ENCODE data around the gene KCNAB3. TPM values are rescaled to one million over a fixed set of nuclear protein-coding genes. Genes with fewer than 3 reads are reported as not detected.
A peak's percentile ranks its signal among the peaks of the same experiment; 100 is the strongest.

The KCNAB3 gene
- total and polyA plus RNA-seq, 2 donors (not counting 3 experiments of a cell fraction or from before 2014, with no cell fraction given): 1.3 to 2.4 TPM

GRCh38 chr17:7916385-7916682 lies 13.3 kb downstream of the KCNAB3 start:
- no peak overlapping the region for H3K27ac ChIP-seq (ENCODE audit: insufficient read depth, low read depth, low read length)
- H3K9ac ChIP-seq (replicated peaks; ENCODE audit: extremely low read depth, insufficient read depth, low read length): no peak overlapping the region
- BruUV-seq (replicated peaks): no TSS peak
- TF ChIP-seq FOS (IDR thresholded peaks at IDR 0.05; ENCODE audit: borderline replicate concordance, insufficient read depth, low read length): no peak
- no peak for TF ChIP-seq POLR2A (IDR thresholded peaks at IDR 0.05; ENCODE audit: low read depth, low read length)
- no peak for TF ChIP-seq MYC (IDR thresholded peaks at IDR 0.05; ENCODE audit: low read depth, low read length)
- TF ChIP-seq CTCF (IDR thresholded peaks at IDR 0.05; ENCODE audit: extremely low read depth in 1 of 2, insufficient read depth in 1 of 2, low read depth in 1 of 2, low read length in 2 of 2): no peak
- no peak for TF ChIP-seq POLR2AphosphoS5 (IDR thresholded peaks at IDR 0.05; ENCODE audit: insufficient read depth, low read depth, low read length)
- TF ChIP-seq JUN (IDR thresholded peaks at IDR 0.05; ENCODE audit: borderline replicate concordance, insufficient read depth, insufficient read length, low read depth): no peak
- no peak for TF ChIP-seq MAX (IDR thresholded peaks at IDR 0.05; ENCODE audit: insufficient read depth, insufficient read length)
- TF ChIP-seq EZH2 (IDR thresholded peaks at IDR 0.05; ENCODE audit: borderline replicate concordance, low read depth, low read length, severe bottlenecking): no peak
- no peak for TF ChIP-seq GATA2 (IDR thresholded peaks at IDR 0.05; ENCODE audit: insufficient read depth, insufficient read length, low read depth, low read length)
- H3K9me3 ChIP-seq (replicated peaks; ENCODE audit: control insufficient read depth, insufficient read depth, low read length): no peaks in the 10 kb centered on the region
- H3K79me2 ChIP-seq (ENCODE audit: control insufficient read depth, insufficient read depth, low read length): no peaks in the 10 kb centered on the region
- no peaks in the 10 kb centered on the region for H3K27me3 ChIP-seq (ENCODE audit: control insufficient read depth in 2 of 2, insufficient read depth in 2 of 2, low read length in 2 of 2)
- POLR2A ChIA-PET: interaction anchor here (0.6 kb wide), 1 partner anchor 73 kb away, joined by 3 read pairs; no protein-coding TSS in a partner anchor
- intact Hi-C loops (cut with micrococcal nuclease) (no loop called here), dilution Hi-C loops (cut with MboI; ENCODE audit: extremely low pct_ligation_motif_present, low sequenced_read_pairs) (no loop called here)
- FAIRE-seq (no peak), DNase-seq (ENCODE audit: low read depth, low spot score) (no peak)
- no peaks in the 10 kb centered on the region for H3K9me1 ChIP-seq (replicated peaks; ENCODE audit: control insufficient read depth, extremely low read depth, insufficient read depth, low read length)
- H3K4me2 ChIP-seq (ENCODE audit: insufficient read depth, low read length): peak overlapping the region; percentile 13
- peak overlapping the region; percentile 77 for H2AFZ ChIP-seq (ENCODE audit: low read depth, low read length)
- CTCF ChIA-PET: interaction anchor here (0.8 to 4.0 kb wide), 11 partner anchors 17 to 144 kb away, joined by 3 to 46 read pairs (median 4); no protein-coding TSS in a partner anchor
- peaks cover 16% of the 10 kb centered on the region for H3K4me1 ChIP-seq (ENCODE audit: control insufficient read depth, extremely low read depth, insufficient read depth, low read length)
- no peaks in the 10 kb centered on the region for H4K20me1 ChIP-seq (replicated peaks; ENCODE audit: control insufficient read depth, extremely low read depth, insufficient read depth, low read length)
- H3K36me3 ChIP-seq (ENCODE audit: control insufficient read depth in 2 of 2, extremely low read depth in 1 of 2, insufficient read depth in 2 of 2, low read length in 2 of 2): peaks cover 4 to 10% of the 10 kb centered on the region in 2 experiments
- H3K4me3 ChIP-seq (replicated peaks in 1 of 3; ENCODE audit: insufficient read depth in 1 of 3, low read depth in 1 of 3, low read length in 3 of 3): peak overlapping the region in 1 of 3 experiments; percentile 26
